ENCODE results near the gene MOB2.

DNA sequence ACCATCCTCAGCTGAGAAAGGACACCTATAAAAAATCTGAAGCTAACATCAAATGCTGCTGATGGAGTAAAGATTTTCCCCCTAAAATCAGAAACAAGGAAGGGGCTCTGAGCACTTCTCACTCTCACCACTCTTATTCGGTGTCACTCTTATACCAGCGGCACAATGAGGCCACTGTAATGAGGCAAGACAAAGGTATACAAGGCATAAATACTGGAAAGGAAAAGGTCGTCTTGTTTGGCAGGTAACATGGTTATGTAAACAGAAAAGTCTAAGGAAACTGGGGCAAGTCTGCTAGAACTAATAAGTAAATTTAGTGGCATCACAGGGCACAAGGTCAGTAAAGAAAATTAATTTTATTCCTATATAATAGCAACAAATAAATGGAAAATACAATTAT is 8.1 kb upstream of the MOB2 start:
- TF ChIP-seq POLR2A (IDR thresholded peaks at IDR 0.05) (no peak), POLR2AphosphoS5 (IDR thresholded peaks at IDR 0.05; ENCODE audit: insufficient read depth in 1 of 2, low read depth in 1 of 2) (no peak)
- TF ChIP-seq, protein P1, sequence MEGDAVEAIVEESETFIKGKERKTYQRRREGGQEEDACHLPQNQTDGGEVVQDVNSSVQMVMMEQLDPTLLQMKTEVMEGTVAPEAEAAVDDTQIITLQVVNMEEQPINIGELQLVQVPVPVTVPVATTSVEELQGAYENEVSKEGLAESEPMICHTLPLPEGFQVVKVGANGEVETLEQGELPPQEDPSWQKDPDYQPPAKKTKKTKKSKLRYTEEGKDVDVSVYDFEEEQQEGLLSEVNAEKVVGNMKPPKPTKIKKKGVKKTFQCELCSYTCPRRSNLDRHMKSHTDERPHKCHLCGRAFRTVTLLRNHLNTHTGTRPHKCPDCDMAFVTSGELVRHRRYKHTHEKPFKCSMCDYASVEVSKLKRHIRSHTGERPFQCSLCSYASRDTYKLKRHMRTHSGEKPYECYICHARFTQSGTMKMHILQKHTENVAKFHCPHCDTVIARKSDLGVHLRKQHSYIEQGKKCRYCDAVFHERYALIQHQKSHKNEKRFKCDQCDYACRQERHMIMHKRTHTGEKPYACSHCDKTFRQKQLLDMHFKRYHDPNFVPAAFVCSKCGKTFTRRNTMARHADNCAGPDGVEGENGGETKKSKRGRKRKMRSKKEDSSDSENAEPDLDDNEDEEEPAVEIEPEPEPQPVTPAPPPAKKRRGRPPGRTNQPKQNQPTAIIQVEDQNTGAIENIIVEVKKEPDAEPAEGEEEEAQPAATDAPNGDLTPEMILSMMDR (IDR thresholded peaks at IDR 0.05): no peak

Measured in vagina (tissue), 2 donors.